DOHH2 (cell line): ENCODE measurements around the gene EN2.

Source experiments
- H3F3A ChIP-seq: fragments of 200-600 bp; sonication (generic), shearing (Covaris generic); 2 replicates; pipeline ENCODE4 v1.6.0; 2016; ENCODE audit warnings: antibody characterized with exemption, mild to moderate bottlenecking; ENCODE audit not compliant: control insufficient read depth, insufficient read depth
- H3K27ac ChIP-seq: fragments of 200-600 bp; sonication (generic); 2 replicates; pipeline ENCODE4 v1.5.1; 2014; ENCODE audit warnings: low read depth, mild to moderate bottlenecking, low read length, moderate library complexity
- H3K27me3 ChIP-seq: fragments of 200-600 bp; sonication (generic); 2 replicates; pipeline ENCODE4 v1.6.1; 2014; ENCODE audit warnings: mild to moderate bottlenecking, low read length, mixed read lengths; ENCODE audit not compliant: control insufficient read depth
- H3K36me3 ChIP-seq: fragments of 200-600 bp; sonication (generic); 2 replicates; pipeline ENCODE4 v1.6.1; 2014; ENCODE audit warnings: mild to moderate bottlenecking, low read length, moderate library complexity, mixed read lengths; ENCODE audit not compliant: control insufficient read depth
- H3K4me1 ChIP-seq: fragments of 200-600 bp; sonication (generic); 2 replicates; pipeline ENCODE4 v1.6.1; 2014; ENCODE audit warnings: mild to moderate bottlenecking, low read length, mixed read lengths; ENCODE audit not compliant: control insufficient read depth
- H3K4me2 ChIP-seq: fragments of 200-600 bp; sonication (generic); 2 replicates; pipeline ENCODE4 v1.6.0; 2014; ENCODE audit warnings: mild to moderate bottlenecking, low read length, moderate library complexity
- H3K4me3 ChIP-seq: fragments of 200-600 bp; sonication (generic); 2 replicates; pipeline ENCODE4 v1.5.1; 2014; ENCODE audit warnings: mild to moderate bottlenecking, low read length, mixed read lengths
- H3K79me2 ChIP-seq: fragments of 200-600 bp; sonication (generic); 2 replicates; pipeline ENCODE4 v1.6.1; 2014; ENCODE audit warnings: mild to moderate bottlenecking, low read length, mixed read lengths; ENCODE audit not compliant: control insufficient read depth
- H3K9me2 ChIP-seq: fragments of 200-600 bp; sonication (generic); replicated peaks from 2 replicates; pipeline ENCODE4 v1.6.1; 2014; ENCODE audit warnings: mild to moderate bottlenecking, low read length, mixed read lengths; ENCODE audit not compliant: control insufficient read depth
- H3K9me3 ChIP-seq: fragments of 200-600 bp; sonication (generic); 2 replicates; pipeline ENCODE4 v1.6.1; 2014; ENCODE audit warnings: antibody characterized with exemption, low read length, mixed read lengths; ENCODE audit not compliant: control insufficient read depth, insufficient read depth
- H4K20me1 ChIP-seq: fragments of 200-600 bp; sonication (generic); 2 replicates; pipeline ENCODE4 v1.6.0; 2014; ENCODE audit warnings: low read depth, mild to moderate bottlenecking, antibody characterized with exemption, low read length, moderate library complexity; ENCODE audit not compliant: control insufficient read depth, insufficient read depth
- CTCF ChIP-seq: fragments of 200-600 bp; sonication (generic); IDR thresholded peaks from one replicate; pipeline ENCODE4 v1.5.1; 2014; ENCODE audit warnings: antibody characterized with exemption, mild to moderate bottlenecking, low read depth, low read length; ENCODE audit not compliant: poor library complexity, severe bottlenecking
- EZH2phosphoT487 ChIP-seq: fragments of 200-600 bp; sonication (generic); IDR thresholded peaks from 2 replicates; pipeline ENCODE4 v1.6.1; 2017; ENCODE audit warnings: borderline replicate concordance, mild to moderate bottlenecking, antibody characterized with exemption, low read length, moderate library complexity, mixed read lengths

EN2 gene

DNA sequence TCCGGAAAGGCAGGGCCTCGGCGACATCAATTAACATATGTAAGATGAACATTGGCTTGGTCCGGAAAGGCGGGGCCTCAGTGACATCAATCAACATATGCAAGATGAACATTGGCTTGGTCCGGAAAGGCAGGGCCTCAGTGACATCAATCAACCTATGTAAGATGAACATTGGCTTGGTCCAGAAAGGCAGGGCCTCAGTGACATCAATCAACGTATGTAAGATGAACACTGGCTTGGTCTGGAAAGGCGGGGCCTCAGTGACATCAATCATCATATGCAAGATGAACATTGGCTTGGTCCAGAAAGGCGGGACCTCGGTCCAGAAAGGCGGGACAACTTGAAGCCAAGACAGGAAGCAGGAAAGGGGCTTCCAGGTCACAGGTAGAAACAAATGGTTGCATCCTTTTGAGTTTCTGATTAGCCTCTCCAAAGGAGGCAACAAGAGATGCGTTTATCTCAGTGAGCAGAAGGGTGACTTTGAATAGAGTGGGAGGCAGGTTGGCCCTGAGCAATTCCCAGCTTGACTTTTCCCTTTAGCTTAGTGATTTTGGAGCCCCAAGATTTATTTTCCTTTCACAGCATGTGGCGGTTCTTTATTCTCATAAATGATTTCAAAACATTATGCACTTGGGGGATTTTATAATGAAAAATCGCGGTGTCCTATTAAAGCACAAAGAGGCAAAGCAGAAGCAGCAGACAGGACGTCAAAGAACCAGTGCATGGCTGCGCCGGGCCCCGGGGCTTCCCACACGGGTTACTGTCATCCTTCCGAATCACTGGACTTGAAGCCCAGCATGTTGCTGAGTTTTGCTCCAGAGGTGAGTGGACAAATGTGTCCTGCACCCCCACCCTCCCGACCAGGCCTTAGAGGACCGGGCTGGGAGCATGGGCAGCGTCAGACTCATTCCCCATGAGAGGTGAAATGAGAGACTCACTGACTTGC is 43.1 kb upstream of the EN2 start:
- Histone ChIP-seq H4K20me1 (no peaks in the 10 kb centered on the region), H3K4me1 (peaks cover 7% of the 10 kb centered on the region), H3K36me3 (no peaks in the 10 kb centered on the region), H3K4me3 (no peak overlapping the region), H3K4me2 (no peak overlapping the region), H3K9me2 (no peaks in the 10 kb centered on the region), H3K27ac (no peak overlapping the region), H3F3A (no peaks in the 10 kb centered on the region), H3K27me3 (0 out of 2 replicates have a peak, but pooled peaks cover 6% of the 10 kb centered on the region), H3K9me3 (no peaks in the 10 kb centered on the region), H3K79me2 (no peaks in the 10 kb centered on the region)
- TF ChIP-seq CTCF (no peak), EZH2phosphoT487 (no peak)

- H3K9me3 ChIP-seq, result no peaks in the 10 kb centered on the region
- no peaks in the 10 kb centered on the region for H3K79me2 ChIP-seq
- H3K27me3 ChIP-seq, result 0 out of 2 replicates have a peak, but pooled peaks cover 6% of the 10 kb centered on the region
- TF ChIP-seq EZH2phosphoT487, result no peak
- no peak for TF ChIP-seq CTCF
- H3K4me2 ChIP-seq, result no peak overlapping the region
- no peaks in the 10 kb centered on the region for H3K36me3 ChIP-seq
- no peak overlapping the region for H3K27ac ChIP-seq
- H3K9me2 ChIP-seq, result no peaks in the 10 kb centered on the region
- H3K4me3 ChIP-seq, result no peak overlapping the region
- H3K4me1 ChIP-seq, result peaks cover 7% of the 10 kb centered on the region
- no peaks in the 10 kb centered on the region for H3F3A ChIP-seq
- 0 out of 2 replicates have a peak, but pooled peaks cover 2% of the 10 kb centered on the region for H4K20me1 ChIP-seq
Observed at GRCh38 chr7:155416646-155417380, 41.1 kb upstream of the EN2 start.

GRCh38 chr7:155418304-155418703 is 39.6 kb upstream of the EN2 start:
- no peak overlapping the region for H3K4me2 ChIP-seq
- H3F3A ChIP-seq, result no peaks in the 10 kb centered on the region
- 0 out of 2 replicates have a peak, but pooled peaks cover 4% of the 10 kb centered on the region for H4K20me1 ChIP-seq
- H3K4me3 ChIP-seq, result no peak overlapping the region
- no peaks in the 10 kb centered on the region for H3K9me2 ChIP-seq
- 0 out of 2 replicates have a peak, but pooled peaks cover 6% of the 10 kb centered on the region for H3K27me3 ChIP-seq
- no peaks in the 10 kb centered on the region for H3K36me3 ChIP-seq
- H3K79me2 ChIP-seq, result no peaks in the 10 kb centered on the region
- TF ChIP-seq EZH2phosphoT487 (no peak), CTCF (no peak)
- H3K4me1 ChIP-seq, result no peaks in the 10 kb centered on the region
- no peak overlapping the region for H3K27ac ChIP-seq
- no peaks in the 10 kb centered on the region for H3K9me3 ChIP-seq
